COR-L47 (cell line): ENCODE results near the gene FAM170A.

ENCODE experiments used
- DNase-seq: peaks from one replicate; lab custom pipeline; 2025; lab: John Stamatoyannopoulos, UW

FAM170A gene

GRCh38 chr5:119629339-119629738, at the start of gene FAM170A:
Gene FAM170A (plus strand): TSS chr5:119629558. CDS start chr5:119629769, 211 bp downstream.
- no peak for DNase-seq

- DNase-seq, result no peak
Measured at GRCh38 chr5:119582987-119583386, 46.4 kb upstream of the FAM170A start.

DNA sequence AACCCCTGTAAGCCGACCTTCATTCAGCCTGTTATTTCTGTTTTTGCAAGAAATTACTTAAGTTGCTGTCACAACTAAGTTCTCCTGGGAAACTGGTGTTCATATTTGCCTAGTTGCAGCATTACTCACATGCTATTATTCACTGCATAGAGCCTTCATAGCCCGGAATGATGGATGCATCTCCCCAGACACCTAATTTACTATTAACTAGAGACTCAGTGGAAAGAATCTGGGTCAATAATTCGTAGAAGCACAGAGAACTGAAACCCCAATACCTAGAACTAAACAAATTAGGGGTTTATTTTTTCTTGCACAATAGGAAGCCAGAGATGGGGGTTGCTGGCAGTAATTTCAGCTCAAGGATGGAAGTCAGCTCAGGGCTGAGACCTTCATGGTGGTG, 45.7 kb upstream of the FAM170A start:
- no peak for DNase-seq

DNA sequence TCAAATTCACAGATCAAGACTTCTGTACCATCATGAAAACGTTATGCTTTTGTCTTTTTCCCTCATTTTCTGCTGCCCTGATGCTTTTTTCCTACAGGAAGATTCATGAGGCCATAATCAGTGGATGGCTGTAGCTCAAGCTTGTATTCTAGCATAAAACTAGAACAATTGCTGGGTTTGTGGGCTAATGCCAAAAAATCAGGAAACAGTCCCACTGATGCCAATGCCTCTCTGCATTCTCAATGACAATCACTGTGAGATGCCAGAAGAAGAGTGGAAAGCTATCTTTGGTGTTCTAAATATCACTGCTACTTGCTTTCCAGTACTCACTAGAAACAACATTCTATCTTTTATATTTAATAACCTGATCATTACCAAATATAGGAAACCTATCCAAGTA, 33.3 kb upstream of the FAM170A start:
- no peak for DNase-seq

DNA sequence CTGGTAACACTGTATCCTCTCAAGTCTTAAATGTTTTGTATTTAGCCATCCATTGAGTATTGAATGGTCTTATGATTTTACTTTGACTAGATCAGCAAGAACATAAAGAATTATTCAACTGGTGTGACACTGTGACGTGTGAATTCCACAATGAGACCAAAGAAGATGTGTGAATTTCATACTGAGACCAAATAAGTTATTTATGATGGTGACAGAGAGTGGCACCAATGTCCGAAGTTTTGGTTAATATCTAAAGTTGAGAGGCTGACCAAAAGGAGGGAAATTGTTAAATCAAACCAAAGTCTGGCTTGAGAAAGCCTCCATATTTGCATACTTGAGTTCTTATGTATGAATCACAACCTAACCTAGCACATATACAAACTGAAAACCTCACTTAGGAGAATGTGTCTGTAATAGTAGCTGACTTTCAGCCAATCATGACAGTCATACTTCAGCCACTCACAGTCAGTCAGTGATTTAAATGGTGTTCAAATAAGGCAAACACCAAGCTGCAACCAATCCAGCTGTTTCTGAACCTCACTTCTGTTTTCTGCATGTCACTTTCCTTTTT, 31.5 kb upstream of the FAM170A start:
- no peak for DNase-seq

GRCh38 chr5:119613937-119614336, 15.4 kb upstream of the FAM170A start:
- DNase-seq, result no peak

GRCh38 chr5:119614838-119615237, 14.5 kb upstream of the FAM170A start:
- no peak for DNase-seq

DNA sequence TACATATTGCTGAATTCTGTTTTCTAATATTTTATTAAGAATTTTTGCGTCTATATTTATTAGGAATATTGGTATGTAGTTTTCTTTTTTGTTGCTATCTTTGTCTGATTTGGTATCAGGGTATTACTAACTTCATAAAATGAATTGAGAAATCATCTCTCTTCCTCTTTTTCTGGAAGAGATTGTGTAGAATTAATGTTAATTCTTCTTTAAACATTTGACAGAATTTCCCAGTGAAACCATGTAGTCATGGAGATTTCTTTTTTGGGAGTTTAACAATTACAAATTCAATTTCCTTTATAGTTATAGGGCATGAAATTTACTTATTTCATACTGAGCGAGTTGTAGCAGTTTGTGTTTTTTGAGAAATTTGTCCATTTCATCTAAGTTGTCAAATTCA, 3.3 kb upstream of the FAM170A start:
- DNase-seq, result no peak

DNA sequence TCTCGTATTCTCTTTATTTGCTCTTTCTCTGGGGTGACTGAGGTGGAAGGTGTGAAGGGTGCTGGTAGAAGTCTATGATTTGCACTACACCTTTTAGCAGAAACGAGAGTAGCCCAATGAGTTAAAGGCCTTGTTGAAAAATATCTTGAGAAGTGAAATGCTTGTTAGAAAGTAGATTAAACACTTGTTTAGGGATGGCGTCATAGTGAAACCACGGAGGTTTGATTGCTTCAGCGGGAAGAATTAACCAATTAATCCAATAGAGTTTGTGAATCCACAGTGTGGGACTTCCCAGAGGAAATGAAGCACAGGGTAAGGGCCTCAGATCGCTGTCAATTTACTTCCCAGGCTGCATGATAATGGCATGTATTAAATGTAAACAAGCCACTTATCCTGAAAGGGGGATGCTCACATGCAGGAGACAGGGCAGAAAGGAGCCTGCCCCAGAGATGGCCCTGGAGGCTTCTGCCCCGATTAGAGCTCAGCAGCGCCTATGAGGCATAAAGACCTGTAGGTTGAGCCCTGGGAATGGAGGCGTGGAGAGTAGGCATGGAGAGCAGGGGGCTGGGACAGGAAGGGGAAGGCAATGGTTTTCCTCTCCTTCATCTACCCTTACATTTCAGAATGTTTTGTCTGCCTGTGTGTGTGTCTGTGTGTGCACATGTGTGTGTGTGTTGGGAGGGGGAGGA, 1.5 kb downstream of the FAM170A start:
- no peak for DNase-seq

DNA sequence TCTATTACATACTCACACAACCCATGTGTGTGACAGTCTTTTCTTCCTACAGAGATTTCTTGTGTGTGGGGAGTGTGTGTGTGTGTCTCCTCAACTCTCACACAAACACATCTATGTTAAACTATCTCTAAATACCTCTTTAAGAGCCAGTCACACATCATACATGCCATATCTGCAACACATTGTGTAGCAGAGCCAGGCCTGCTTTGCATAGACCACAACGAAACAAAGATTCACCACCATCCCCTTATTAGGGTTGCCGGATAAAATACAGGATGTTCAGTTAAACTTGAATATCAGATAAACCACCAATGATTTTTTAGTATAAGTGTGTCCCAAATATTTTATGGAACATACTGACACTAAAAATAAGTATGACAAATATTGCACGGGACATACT, 2.3 kb downstream of the FAM170A start:
- DNase-seq, result no peak

DNA sequence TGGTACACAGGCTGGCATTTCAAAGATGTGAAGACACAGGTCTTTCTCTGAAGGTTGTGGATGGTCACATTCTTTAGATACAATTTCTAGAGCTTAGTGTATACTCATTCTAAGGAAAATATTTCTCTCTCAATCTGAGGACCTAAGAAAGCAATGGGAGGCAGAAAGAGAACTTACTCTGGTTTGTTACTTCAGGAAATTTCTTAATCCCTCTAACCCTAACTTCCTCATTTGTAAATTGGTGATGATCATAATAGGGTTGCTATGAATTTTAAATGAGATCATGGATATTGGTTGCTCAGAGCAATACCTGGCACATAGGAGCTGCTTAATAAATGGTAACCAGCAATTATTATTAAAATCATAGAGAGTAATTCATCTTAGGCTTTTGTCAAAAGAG, 22.1 kb downstream of the FAM170A start:
- no peak for DNase-seq

DNA sequence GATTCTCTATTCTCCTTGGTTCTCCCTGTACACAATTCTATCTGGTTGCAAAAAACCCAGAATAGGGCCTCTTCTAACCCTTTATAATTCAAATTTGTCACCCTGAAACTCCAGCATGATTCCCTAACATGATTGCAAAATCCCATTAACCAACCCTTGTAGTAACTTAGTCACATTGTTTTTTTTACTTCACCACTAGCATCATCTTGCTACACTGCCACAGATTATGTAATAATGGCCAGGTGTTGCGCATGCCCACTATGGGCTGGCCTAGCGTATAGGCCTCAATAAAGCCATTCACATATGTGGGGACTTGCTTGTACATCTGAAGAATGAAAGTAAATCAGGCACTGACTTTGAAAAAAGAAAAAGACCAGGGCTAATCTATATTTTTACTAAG, 25.7 kb downstream of the FAM170A start:
- DNase-seq, result no peak

GRCh38 chr5:119656023-119656422, 26.7 kb downstream of the FAM170A start:
- no peak for DNase-seq

DNA sequence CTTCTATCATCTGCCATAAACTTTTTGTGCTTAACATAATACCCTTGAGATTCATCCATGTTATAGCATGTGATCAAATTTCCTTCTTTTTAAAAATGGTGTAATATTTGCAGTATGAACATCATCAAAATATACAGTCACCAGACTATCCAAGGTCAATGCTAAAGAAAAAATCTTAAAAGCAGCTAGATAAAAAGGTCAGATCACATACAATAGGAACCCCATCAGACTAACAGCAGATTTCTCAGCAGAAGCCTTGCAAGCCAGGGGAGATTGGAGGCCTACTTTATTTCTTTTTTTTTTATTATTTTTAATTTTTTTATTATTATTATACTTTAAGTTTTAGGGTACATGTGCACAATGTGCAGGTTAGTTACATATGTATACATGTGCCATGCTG, 37.2 kb downstream of the FAM170A start:
- DNase-seq, result no peak

DNA sequence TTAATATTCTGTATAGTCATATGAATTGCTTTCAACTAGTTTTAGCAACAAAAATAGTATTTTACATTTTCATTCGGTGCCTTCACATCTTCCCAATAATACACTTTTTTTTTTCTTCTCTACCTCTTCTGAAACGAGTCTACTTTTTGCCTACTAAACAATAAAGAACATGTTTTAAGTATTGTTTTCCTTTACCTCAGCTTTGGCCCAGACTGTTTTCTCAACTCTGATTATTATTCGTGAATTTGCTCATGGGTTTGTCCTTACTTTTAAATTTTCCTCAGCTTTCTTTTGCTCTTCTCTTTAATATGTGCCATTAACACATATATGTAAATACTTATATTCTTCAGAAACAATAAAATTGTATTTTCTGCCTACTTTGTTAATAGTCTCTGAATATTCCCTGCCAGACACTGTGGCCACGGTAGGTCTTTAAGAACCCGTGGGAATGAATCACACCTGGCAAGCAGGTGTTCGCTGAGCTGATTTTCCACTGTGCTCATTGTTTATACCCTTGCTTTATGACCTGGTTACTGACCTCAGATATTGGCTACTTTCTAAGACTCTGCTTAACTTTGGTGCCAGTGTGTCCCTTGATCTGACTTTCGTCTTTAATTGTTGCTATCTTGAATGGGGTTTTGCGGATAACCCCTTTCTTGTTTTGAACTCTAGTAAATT, 49.1 kb downstream of the FAM170A start:
- no peak for DNase-seq

DNA sequence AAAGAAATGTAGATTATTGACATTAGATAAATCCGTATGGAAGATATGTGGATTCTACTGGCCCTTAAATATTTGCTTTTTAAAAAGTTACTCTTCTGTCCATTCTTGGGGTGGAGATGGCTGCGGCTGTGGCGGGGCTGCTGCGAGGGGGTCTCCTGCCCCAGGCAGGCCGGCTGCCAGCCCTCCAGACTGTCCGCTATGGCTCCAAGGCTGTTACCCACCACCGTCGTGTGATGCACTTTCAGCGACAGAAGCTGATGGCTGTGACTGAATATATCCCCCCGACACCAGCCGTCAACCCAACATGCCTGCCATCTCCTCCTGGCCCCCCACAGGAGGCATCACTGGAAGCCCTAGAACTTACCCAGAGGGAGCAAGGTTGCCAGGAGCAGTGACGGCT, 50.7 kb downstream of the FAM170A start:
- no peak for DNase-seq

GRCh38 chr5:119681734-119682133, 52.4 kb downstream of the FAM170A start:
- no peak for DNase-seq

- DNase-seq, result no peak
Measured at GRCh38 chr5:119682372-119682771, 53.0 kb downstream of the FAM170A start.
